CD4-positive, alpha-beta T cell treated with Interferon alpha-2 for 1 hour (primary cell): ENCODE results near the gene TSHZ2.

Source experiments
- DNase-seq, 2 donors: peaks; one replicate each; pipeline ENCODE4 v3.0.0-alpha.2; 2020 to 2022

The TSHZ2 gene

GRCh38 chr20:53258741-53259140 is 286.6 kb downstream of the TSHZ2 start:
- no peak for DNase-seq

GRCh38 chr20:53260168-53260567 is 288.0 kb downstream of the TSHZ2 start:
- DNase-seq: no peak

- DNase-seq: no peak
Observed at GRCh38 chr20:53260591-53260990, 288.4 kb downstream of the TSHZ2 start.

- DNase-seq: no peak
Observed at GRCh38 chr20:53262365-53262764, 290.2 kb downstream of the TSHZ2 start.

GRCh38 chr20:53263554-53264438 is 291.6 kb downstream of the TSHZ2 start:
- DNase-seq: no peak

- no peak for DNase-seq
Observed at GRCh38 chr20:53264604-53265003, 292.4 kb downstream of the TSHZ2 start.

- no peak for DNase-seq
Observed at GRCh38 chr20:53265304-53265875, 293.2 kb downstream of the TSHZ2 start.

- DNase-seq: no peak
Observed at GRCh38 chr20:53269380-53269779, 297.2 kb downstream of the TSHZ2 start.

GRCh38 chr20:53270792-53271375 is 298.7 kb downstream of the TSHZ2 start:
- no peak for DNase-seq

- no peak for DNase-seq
Observed at GRCh38 chr20:53274365-53274764, 302.2 kb downstream of the TSHZ2 start.

- no peak for DNase-seq
Observed at GRCh38 chr20:53274807-53275206, 302.6 kb downstream of the TSHZ2 start.

GRCh38 chr20:53276143-53276542 is 304.0 kb downstream of the TSHZ2 start:
- DNase-seq: no peak

- no peak for DNase-seq
Observed at GRCh38 chr20:53278555-53278954, 306.4 kb downstream of the TSHZ2 start.

GRCh38 chr20:53279735-53280134 is 307.6 kb downstream of the TSHZ2 start:
- DNase-seq: no peak

GRCh38 chr20:53281557-53282117 is 309.5 kb downstream of the TSHZ2 start:
- DNase-seq: no peak

GRCh38 chr20:53282217-53282955 is 310.2 kb downstream of the TSHZ2 start:
- no peak for DNase-seq

GRCh38 chr20:53283011-53283410 is 310.9 kb downstream of the TSHZ2 start:
- DNase-seq: no peak

- no peak for DNase-seq
Observed at GRCh38 chr20:53283597-53283996, 311.4 kb downstream of the TSHZ2 start.

- DNase-seq: no peak
Observed at GRCh38 chr20:53284256-53284655, 312.1 kb downstream of the TSHZ2 start.

- no peak for DNase-seq
Observed at GRCh38 chr20:53284696-53285095, 312.5 kb downstream of the TSHZ2 start.

GRCh38 chr20:53287357-53288042 is 315.3 kb downstream of the TSHZ2 start:
- no peak for DNase-seq

- no peak for DNase-seq
Observed at GRCh38 chr20:53291548-53291947, 319.4 kb downstream of the TSHZ2 start.
